Neural cell (in vitro differentiated cells): ENCODE data around the gene FAM227B.

ENCODE experiments used
- EP300 ChIP-seq: fragments of 450-650 bp; conservative IDR thresholded peaks from 2 replicates; pipeline ENCODE4 v1.6.1; 2014; ENCODE audit warnings: antibody characterized with exemption, mild to moderate bottlenecking, moderate library complexity; ENCODE audit not compliant: poor library complexity, severe bottlenecking
- EZH2 ChIP-seq: fragments of 200-600, 300-800 bp; shearing (Covaris generic), sonication (generic); IDR thresholded peaks from 2 replicates; pipeline ENCODE4 v1.6.1; 2014; ENCODE audit warnings: antibody characterized with exemption, low read length, borderline replicate concordance, mild to moderate bottlenecking; ENCODE audit not compliant: insufficient read depth, poor library complexity, severe bottlenecking
- POLR2AphosphoS5 ChIP-seq: IDR thresholded peaks from 2 replicates; pipeline ENCODE4 v1.6.1; 2012
- SMC3 ChIP-seq: fragments of 450-650 bp; conservative IDR thresholded peaks from 2 replicates; pipeline ENCODE4 v1.6.1; 2014; ENCODE audit warnings: antibody characterized with exemption, mild to moderate bottlenecking, moderate library complexity; ENCODE audit not compliant: poor library complexity
- TF ChIP-seq, protein P1 (sequence below): fragments of 450-650 bp; IDR thresholded peaks from 2 replicates; pipeline ENCODE4 v1.5.1; 2014; ENCODE audit warnings: antibody characterized with exemption, mild to moderate bottlenecking, moderate library complexity; ENCODE audit not compliant: poor library complexity, severe bottlenecking
- TF ChIP-seq, protein P2 (sequence below): IDR thresholded peaks from 2 replicates; pipeline ENCODE4 v1.6.1; 2012; ENCODE audit warnings: borderline replicate concordance

DNA sequence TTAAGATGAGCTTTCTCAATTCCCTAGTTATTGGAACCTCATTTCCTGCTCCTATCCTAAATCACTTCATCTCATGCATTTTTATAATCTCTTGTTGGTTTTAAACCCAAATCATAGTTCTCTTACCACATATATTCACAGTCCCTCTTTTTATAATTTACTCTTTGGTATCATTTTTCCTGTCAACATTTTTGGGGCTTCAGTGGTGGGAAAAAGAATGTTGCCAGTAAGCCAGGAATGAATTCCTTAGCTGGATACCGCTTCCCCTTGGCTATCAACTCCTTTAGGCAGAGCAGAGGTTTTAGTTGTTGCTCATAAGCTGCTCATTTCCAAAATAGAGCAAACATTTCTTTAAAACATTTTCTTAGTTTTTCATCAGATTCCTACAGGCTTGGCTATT lies 338.3 kb downstream of the FAM227B start:
- TF ChIP-seq, protein P1, sequence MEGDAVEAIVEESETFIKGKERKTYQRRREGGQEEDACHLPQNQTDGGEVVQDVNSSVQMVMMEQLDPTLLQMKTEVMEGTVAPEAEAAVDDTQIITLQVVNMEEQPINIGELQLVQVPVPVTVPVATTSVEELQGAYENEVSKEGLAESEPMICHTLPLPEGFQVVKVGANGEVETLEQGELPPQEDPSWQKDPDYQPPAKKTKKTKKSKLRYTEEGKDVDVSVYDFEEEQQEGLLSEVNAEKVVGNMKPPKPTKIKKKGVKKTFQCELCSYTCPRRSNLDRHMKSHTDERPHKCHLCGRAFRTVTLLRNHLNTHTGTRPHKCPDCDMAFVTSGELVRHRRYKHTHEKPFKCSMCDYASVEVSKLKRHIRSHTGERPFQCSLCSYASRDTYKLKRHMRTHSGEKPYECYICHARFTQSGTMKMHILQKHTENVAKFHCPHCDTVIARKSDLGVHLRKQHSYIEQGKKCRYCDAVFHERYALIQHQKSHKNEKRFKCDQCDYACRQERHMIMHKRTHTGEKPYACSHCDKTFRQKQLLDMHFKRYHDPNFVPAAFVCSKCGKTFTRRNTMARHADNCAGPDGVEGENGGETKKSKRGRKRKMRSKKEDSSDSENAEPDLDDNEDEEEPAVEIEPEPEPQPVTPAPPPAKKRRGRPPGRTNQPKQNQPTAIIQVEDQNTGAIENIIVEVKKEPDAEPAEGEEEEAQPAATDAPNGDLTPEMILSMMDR, result no peak
- TF ChIP-seq POLR2AphosphoS5 (no peak), SMC3 (no peak), EP300 (no peak), EZH2 (no peak)
- TF ChIP-seq, protein P2, sequence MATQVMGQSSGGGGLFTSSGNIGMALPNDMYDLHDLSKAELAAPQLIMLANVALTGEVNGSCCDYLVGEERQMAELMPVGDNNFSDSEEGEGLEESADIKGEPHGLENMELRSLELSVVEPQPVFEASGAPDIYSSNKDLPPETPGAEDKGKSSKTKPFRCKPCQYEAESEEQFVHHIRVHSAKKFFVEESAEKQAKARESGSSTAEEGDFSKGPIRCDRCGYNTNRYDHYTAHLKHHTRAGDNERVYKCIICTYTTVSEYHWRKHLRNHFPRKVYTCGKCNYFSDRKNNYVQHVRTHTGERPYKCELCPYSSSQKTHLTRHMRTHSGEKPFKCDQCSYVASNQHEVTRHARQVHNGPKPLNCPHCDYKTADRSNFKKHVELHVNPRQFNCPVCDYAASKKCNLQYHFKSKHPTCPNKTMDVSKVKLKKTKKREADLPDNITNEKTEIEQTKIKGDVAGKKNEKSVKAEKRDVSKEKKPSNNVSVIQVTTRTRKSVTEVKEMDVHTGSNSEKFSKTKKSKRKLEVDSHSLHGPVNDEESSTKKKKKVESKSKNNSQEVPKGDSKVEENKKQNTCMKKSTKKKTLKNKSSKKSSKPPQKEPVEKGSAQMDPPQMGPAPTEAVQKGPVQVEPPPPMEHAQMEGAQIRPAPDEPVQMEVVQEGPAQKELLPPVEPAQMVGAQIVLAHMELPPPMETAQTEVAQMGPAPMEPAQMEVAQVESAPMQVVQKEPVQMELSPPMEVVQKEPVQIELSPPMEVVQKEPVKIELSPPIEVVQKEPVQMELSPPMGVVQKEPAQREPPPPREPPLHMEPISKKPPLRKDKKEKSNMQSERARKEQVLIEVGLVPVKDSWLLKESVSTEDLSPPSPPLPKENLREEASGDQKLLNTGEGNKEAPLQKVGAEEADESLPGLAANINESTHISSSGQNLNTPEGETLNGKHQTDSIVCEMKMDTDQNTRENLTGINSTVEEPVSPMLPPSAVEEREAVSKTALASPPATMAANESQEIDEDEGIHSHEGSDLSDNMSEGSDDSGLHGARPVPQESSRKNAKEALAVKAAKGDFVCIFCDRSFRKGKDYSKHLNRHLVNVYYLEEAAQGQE, result no peak
